ENCODE data around the gene CXorf66. TPM values are rescaled to one million over a fixed set of nuclear protein-coding genes. Genes with fewer than 3 reads are reported as not detected.

Gene CXorf66
- total and polyA plus RNA-seq, 4 donors: 0.08 to 0.28 TPM; not detected in 2

DNA sequence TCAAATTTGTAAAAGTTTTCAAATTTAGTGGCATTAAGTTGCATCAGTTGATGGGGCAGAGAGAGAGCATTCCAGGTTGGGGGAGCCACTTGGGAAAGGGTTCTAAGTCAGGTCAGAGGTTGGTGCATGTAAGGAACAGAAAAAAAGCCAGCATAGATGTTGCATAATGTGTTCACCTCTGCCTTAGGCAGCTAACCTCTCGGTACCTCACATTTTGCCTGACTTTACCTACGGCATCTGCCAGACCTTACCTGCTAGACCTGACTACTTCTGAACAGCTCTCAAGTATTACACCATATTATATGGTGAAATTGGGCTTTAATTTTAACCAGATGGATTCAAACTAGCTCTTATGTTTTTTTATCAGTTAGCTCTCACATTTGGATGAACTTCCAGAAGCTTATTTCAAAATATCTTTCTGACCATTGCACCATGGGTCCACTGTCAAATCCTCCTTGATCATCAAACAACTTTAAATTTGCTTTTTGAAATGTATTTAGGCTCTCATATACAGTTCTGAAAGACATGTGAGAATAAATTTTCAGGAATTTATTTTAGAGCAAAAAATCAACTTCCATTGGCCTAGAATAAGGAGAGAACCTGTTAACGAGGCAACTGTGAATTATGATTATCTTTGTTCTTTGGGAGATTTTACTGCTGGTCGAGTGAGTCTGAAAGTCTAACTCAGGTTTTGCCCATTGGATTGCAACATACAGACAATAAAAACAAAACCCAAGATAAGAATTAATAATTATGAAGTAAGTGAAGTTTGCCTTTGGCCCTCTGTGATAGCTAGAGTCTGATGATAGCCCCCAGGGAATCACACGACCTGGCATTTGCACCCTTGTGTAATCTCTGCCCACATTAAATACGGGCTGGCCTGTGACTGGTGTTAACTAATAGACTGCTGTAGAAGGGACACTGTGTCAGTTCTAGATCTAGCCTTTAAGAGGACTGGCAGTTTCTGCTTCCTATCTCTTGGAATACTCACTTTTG, 7.6 kb upstream of the CXorf66 start:
- H3K4me1 ChIP-seq (ENCODE audit: control insufficient read depth in 4 of 4, insufficient read depth in 4 of 4, low read length in 3 of 4): peaks cover 0 to 34% (median 23%) of the 10 kb centered on the region in 4 donors
- no peak for DNase-seq (ENCODE audit: low spot score)
- no peaks in the 10 kb centered on the region for H3K36me3 ChIP-seq (ENCODE audit: control insufficient read depth in 4 of 4, insufficient read depth in 3 of 4, low read depth in 1 of 4, low read length in 3 of 4)
- TF ChIP-seq, protein P1, sequence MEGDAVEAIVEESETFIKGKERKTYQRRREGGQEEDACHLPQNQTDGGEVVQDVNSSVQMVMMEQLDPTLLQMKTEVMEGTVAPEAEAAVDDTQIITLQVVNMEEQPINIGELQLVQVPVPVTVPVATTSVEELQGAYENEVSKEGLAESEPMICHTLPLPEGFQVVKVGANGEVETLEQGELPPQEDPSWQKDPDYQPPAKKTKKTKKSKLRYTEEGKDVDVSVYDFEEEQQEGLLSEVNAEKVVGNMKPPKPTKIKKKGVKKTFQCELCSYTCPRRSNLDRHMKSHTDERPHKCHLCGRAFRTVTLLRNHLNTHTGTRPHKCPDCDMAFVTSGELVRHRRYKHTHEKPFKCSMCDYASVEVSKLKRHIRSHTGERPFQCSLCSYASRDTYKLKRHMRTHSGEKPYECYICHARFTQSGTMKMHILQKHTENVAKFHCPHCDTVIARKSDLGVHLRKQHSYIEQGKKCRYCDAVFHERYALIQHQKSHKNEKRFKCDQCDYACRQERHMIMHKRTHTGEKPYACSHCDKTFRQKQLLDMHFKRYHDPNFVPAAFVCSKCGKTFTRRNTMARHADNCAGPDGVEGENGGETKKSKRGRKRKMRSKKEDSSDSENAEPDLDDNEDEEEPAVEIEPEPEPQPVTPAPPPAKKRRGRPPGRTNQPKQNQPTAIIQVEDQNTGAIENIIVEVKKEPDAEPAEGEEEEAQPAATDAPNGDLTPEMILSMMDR (IDR thresholded peaks at IDR 0.05; ENCODE audit: low read depth, low read length, missing input control): no peak
- TF ChIP-seq SP1 (IDR thresholded peaks at IDR 0.05) (peak; percentile 35), TAF1 (conservative IDR thresholded peaks at IDR 0.05) (no peak), EGR1 (IDR thresholded peaks at IDR 0.05; ENCODE audit: low read depth in 2 of 2) (no peak), HNF4G (IDR thresholded peaks at IDR 0.05) (no peak), GABPA (IDR thresholded peaks at IDR 0.05 in 1 of 2, conservative IDR thresholded peaks at IDR 0.05 in 1 of 2) (no peak), FOXA1 (IDR thresholded peaks at IDR 0.05) (no peak), JUND (IDR thresholded peaks at IDR 0.05) (peak in 1 of 2 donors; percentile 27), HNF4A (conservative IDR thresholded peaks at IDR 0.05) (peak; percentile 67 to 87), FOXA2 (IDR thresholded peaks at IDR 0.05) (no peak), RAD21 (IDR thresholded peaks at IDR 0.05) (no peak), YY1 (IDR thresholded peaks at IDR 0.05) (no peak), RXRA (IDR thresholded peaks at IDR 0.05) (peak; percentile 85 to 87), NR2F2 (IDR thresholded peaks at IDR 0.05) (no peak)
- TF ChIP-seq, protein P2, sequence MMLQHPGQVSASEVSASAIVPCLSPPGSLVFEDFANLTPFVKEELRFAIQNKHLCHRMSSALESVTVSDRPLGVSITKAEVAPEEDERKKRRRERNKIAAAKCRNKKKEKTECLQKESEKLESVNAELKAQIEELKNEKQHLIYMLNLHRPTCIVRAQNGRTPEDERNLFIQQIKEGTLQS (IDR thresholded peaks at IDR 0.05): no peak
- TF ChIP-seq, protein P3, sequence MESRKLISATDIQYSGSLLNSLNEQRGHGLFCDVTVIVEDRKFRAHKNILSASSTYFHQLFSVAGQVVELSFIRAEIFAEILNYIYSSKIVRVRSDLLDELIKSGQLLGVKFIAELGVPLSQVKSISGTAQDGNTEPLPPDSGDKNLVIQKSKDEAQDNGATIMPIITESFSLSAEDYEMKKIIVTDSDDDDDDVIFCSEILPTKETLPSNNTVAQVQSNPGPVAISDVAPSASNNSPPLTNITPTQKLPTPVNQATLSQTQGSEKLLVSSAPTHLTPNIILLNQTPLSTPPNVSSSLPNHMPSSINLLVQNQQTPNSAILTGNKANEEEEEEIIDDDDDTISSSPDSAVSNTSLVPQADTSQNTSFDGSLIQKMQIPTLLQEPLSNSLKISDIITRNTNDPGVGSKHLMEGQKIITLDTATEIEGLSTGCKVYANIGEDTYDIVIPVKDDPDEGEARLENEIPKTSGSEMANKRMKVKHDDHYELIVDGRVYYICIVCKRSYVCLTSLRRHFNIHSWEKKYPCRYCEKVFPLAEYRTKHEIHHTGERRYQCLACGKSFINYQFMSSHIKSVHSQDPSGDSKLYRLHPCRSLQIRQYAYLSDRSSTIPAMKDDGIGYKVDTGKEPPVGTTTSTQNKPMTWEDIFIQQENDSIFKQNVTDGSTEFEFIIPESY (IDR thresholded peaks at IDR 0.05): no peak
- TF ChIP-seq, protein P4, sequence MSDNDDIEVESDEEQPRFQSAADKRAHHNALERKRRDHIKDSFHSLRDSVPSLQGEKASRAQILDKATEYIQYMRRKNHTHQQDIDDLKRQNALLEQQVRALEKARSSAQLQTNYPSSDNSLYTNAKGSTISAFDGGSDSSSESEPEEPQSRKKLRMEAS (IDR thresholded peaks at IDR 0.05): peak; percentile 23
- TF ChIP-seq, protein P5, sequence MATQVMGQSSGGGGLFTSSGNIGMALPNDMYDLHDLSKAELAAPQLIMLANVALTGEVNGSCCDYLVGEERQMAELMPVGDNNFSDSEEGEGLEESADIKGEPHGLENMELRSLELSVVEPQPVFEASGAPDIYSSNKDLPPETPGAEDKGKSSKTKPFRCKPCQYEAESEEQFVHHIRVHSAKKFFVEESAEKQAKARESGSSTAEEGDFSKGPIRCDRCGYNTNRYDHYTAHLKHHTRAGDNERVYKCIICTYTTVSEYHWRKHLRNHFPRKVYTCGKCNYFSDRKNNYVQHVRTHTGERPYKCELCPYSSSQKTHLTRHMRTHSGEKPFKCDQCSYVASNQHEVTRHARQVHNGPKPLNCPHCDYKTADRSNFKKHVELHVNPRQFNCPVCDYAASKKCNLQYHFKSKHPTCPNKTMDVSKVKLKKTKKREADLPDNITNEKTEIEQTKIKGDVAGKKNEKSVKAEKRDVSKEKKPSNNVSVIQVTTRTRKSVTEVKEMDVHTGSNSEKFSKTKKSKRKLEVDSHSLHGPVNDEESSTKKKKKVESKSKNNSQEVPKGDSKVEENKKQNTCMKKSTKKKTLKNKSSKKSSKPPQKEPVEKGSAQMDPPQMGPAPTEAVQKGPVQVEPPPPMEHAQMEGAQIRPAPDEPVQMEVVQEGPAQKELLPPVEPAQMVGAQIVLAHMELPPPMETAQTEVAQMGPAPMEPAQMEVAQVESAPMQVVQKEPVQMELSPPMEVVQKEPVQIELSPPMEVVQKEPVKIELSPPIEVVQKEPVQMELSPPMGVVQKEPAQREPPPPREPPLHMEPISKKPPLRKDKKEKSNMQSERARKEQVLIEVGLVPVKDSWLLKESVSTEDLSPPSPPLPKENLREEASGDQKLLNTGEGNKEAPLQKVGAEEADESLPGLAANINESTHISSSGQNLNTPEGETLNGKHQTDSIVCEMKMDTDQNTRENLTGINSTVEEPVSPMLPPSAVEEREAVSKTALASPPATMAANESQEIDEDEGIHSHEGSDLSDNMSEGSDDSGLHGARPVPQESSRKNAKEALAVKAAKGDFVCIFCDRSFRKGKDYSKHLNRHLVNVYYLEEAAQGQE (IDR thresholded peaks at IDR 0.05): no peak
- H3K4me3 ChIP-seq (ENCODE audit: low read depth in 1 of 3, low read length in 3 of 3): no peak overlapping the region
- H3K9me3 ChIP-seq (ENCODE audit: control insufficient read depth in 4 of 4, low read length in 3 of 4): no peaks in the 10 kb centered on the region
- H3K27ac ChIP-seq (ENCODE audit: low read depth in 1 of 2, low read length in 2 of 2): peak overlapping the region in 1 of 2 donors; percentile 46
- no peak overlapping the region for H3K9ac ChIP-seq (ENCODE audit: low read depth in 1 of 2, low read length in 2 of 2)
- no peaks in the 10 kb centered on the region for H3K27me3 ChIP-seq (ENCODE audit: control insufficient read depth in 4 of 4, insufficient read depth in 4 of 4, low read length in 3 of 4)
- WGBS: 33% methylated on average over 6 of the region's 6 CpGs

Data from liver (tissue), 9 donors.